HG03097 (cell line): ENCODE measurements around the gene GPR37.

Source experiments
- ATAC-seq: cut with Tn5 transposase; IDR thresholded peaks from one replicate; pipeline ENCODE4 v1.9.1; 2021; ENCODE audit not compliant: unreplicated experiment, low FRiP score

The GPR37 gene

GRCh38 chr7:124780608-124781007 is 15.0 kb upstream of the GPR37 start:
- no peak for ATAC-seq

DNA sequence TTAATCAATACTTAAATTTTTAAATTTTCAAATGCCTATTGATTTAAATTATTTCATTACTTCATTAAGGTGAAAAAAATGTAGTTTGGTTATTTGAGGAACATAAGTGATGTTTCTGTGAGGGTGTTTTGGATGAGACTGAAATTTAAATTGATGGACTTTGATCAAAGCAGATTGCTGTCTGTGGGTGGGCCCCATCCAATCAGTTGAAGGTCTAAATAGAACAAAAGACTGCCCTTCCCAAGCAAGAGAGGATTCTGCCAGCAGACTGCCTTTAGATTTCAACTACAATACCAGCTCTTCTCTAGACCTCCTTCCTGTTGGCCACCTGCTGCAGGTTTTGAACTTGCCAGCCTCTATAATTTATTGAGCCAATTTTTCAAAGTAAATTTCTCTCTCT is 14.5 kb upstream of the GPR37 start:
- no peak for ATAC-seq

GRCh38 chr7:124779620-124780019 is 14.0 kb upstream of the GPR37 start:
- no peak for ATAC-seq

GRCh38 chr7:124779194-124779593 is 13.6 kb upstream of the GPR37 start:
- no peak for ATAC-seq

- ATAC-seq, result no peak
These were observed 11.7 kb upstream of the GPR37 start for GRCh38 chr7:124777268-124777667.

- no peak for ATAC-seq
These were observed 10.6 kb upstream of the GPR37 start for GRCh38 chr7:124776153-124776552.

- ATAC-seq, result no peak
These were observed 9.8 kb upstream of the GPR37 start for GRCh38 chr7:124775422-124775821.

DNA sequence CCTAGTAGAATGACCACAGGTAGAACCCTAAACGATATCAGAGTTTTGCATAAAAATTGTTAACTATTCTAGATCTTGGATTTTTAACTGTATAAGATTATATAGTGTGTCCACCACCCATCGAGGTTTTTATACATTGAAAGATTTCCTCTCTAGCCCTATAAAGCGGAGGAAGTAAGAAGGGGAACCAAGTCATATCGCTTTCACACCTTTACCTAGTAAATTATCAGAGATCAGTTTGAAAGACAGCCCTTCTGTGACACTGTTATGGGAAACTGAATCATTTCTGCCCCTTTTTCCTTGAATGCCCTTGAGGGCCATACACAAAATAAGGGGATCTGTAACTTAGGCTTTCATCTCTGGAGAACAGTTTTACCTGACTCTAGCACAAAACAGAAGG is 8.3 kb upstream of the GPR37 start:
- ATAC-seq, result no peak

- ATAC-seq, result no peak
These were observed 7.7 kb upstream of the GPR37 start for GRCh38 chr7:124773339-124773738.

DNA sequence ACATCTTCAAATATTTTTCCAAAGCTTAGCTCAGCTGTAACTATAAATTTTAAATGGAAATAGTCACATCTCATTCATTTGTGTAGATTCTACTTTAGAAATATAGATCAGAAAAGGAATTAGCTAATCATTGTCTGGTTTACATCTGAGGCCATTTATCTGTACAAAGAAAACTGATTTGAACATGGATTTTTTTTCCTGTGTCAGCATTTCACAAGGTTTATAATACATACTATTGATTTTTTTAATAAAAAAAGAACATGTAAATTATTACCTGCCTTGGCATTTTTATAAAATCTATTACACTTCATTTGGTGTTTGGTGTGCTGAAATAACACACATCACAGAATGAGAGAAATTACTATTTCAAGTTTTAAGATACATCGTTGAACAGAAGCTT is 3.5 kb upstream of the GPR37 start:
- no peak for ATAC-seq

DNA sequence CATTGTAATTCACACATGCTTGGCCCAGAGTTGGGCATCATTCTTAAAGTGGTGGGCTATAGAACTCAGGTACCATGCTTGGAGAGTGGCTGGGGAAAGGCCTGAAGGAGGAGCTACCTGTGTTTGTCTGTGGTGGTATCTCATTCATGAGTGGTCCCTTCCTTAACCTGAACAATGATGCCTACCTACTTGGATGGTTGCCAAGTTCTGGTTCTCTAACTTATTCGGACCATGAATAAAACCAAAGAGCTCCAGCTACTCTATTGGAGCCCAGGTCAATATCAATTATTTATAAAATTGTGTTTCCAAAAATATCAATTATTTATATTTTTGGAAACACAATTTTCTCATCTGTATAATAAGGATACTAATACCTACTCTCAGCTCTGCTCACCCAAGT is 2.9 kb upstream of the GPR37 start:
- ATAC-seq, result no peak

- ATAC-seq, result no peak
These were observed 668 bp downstream of the GPR37 start for GRCh38 chr7:124764847-124765400.

GRCh38 chr7:124764051-124764846 is 1.3 kb downstream of the GPR37 start:
- ATAC-seq, result no peak

- ATAC-seq, result no peak
These were observed 2.9 kb downstream of the GPR37 start for GRCh38 chr7:124762611-124763143.

GRCh38 chr7:124761164-124761715 is 4.4 kb downstream of the GPR37 start:
- no peak for ATAC-seq

GRCh38 chr7:124758327-124758726 is 7.3 kb downstream of the GPR37 start:
- ATAC-seq, result no peak

DNA sequence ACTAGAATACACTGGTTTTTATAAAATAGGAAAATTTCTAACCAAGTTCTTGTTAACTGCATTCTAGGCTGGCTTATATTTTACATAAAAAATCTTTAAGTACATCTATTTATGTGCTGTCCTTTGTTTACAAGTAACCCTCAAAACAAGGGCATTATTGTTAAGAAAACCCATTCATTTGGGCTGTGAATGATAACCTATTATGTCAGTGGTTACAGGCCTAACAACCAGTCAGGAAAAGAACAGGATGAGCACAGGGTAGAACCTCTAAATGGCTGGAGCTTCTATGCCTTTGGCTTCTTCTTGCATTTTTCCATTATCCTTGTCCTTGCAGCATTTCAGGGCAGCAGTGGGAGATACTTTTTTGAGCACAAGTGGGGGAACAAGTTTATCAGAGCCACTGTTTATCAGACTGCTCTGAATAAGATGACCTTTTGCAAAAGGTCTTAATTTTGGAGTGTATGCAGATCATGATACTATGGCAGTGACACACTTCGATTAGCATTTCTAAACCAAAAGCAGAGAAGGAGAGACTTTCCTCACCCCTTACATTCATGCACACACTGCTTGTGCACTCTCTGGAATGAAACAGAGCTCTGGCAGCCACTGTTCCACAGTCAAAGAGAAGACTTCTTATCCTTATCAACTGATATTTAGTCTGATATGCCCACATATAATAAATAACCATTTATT is 10.9 kb downstream of the GPR37 start:
- no peak for ATAC-seq

GRCh38 chr7:124752310-124752709 is 13.3 kb downstream of the GPR37 start:
- ATAC-seq, result no peak

DNA sequence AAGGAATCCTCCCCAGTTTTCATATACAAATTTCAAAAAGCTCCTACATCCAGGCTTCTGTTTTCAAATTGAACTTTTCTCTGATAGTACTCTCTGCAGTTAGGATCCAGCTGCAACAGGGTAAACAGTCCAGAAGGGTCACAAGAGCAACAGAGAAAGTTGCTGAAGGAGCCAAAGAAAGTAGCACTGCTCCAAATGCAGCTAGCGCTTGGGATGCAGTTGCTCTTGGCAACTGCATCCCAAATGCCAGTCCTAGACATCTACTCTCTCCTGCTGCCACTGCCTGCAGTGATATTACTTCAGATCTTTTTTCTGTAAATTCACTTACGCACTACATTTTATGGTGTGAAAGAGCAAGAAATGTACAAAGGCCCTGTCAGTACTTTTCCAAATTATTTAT is 14.6 kb downstream of the GPR37 start:
- no peak for ATAC-seq

- ATAC-seq, result no peak
These were observed 18.5 kb downstream of the GPR37 start for GRCh38 chr7:124747072-124747471.

DNA sequence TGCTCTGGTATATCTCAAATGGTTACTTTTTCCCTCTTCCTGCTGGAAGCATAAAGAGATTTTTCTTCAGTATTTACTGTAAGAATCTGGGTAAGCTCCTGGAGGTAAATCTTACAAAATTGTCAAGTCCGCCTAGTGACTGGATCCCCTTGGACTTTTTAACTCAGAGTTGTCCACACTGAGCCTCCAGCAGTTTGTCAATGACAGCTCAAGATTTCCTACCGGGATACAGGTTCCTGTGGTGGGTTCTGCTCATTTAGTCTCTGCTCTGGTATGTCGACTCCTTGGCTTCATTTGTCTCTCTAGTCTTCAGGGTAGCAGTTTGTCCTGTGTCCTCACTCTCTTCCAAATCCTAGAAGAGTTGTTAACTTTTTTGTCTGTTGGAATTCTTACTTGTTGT is 27.0 kb downstream of the GPR37 start:
- no peak for ATAC-seq
